SK-N-SH (cell line): Measurements from ENCODE around the gene AK6.

Experiments used
- EZH2phosphoT487 ChIP-seq: fragments of 200-600 bp; sonication (generic); IDR thresholded peaks from 2 replicates; pipeline ENCODE4 v1.6.1; 2017; ENCODE audit warnings: low read depth, mixed run types, mild to moderate bottlenecking, antibody characterized with exemption, moderate library complexity, borderline replicate concordance
- GABPA ChIP-seq: IDR thresholded peaks from 2 replicates; pipeline ENCODE4 v1.4.0; 2012; ENCODE audit warnings: low read depth, mild to moderate bottlenecking
- NFIC ChIP-seq: IDR thresholded peaks from 2 replicates; pipeline ENCODE4 v1.4.0; 2012; ENCODE audit warnings: borderline replicate concordance
- POLR2AphosphoS5 ChIP-seq: IDR thresholded peaks from 2 replicates; pipeline ENCODE4 v1.6.1; 2012; ENCODE audit warnings: low read depth, low read length
- RXRA ChIP-seq: IDR thresholded peaks from 2 replicates; pipeline ENCODE4 v1.4.0; 2012; ENCODE audit warnings: low read depth, mild to moderate bottlenecking, borderline replicate concordance
- SIN3A ChIP-seq: IDR thresholded peaks from 2 replicates; pipeline ENCODE4 v1.6.1; 2012; ENCODE audit warnings: low read depth, mild to moderate bottlenecking, low read length, moderate library complexity, borderline replicate concordance
- TAF1 ChIP-seq: IDR thresholded peaks from 2 replicates; pipeline ENCODE4 v1.6.1; 2012; ENCODE audit warnings: low read depth, mild to moderate bottlenecking, low read length, moderate library complexity, borderline replicate concordance
- TF ChIP-seq, protein P1 (sequence below): fragments of 200-600 bp; sonication (generic); IDR thresholded peaks from 2 replicates; pipeline ENCODE4 v1.6.1; 2017; ENCODE audit warnings: antibody characterized with exemption, mild to moderate bottlenecking, moderate library complexity
- TF ChIP-seq, protein P2 (sequence below): fragments of 150-350 bp; IDR thresholded peaks from 2 replicates; pipeline ENCODE4 v1.6.1; 2017; ENCODE audit warnings: antibody characterized with exemption, low read length, low read depth, borderline replicate concordance
- TF ChIP-seq, protein P3 (sequence below): IDR thresholded peaks from 2 replicates; pipeline ENCODE4 v1.6.1; 2012; ENCODE audit warnings: mild to moderate bottlenecking, low read depth, low read length, moderate library complexity
- TF ChIP-seq, protein P4 (sequence below): IDR thresholded peaks from 2 replicates; pipeline ENCODE4 v1.4.0; 2012; ENCODE audit warnings: low read depth, borderline replicate concordance

DNA sequence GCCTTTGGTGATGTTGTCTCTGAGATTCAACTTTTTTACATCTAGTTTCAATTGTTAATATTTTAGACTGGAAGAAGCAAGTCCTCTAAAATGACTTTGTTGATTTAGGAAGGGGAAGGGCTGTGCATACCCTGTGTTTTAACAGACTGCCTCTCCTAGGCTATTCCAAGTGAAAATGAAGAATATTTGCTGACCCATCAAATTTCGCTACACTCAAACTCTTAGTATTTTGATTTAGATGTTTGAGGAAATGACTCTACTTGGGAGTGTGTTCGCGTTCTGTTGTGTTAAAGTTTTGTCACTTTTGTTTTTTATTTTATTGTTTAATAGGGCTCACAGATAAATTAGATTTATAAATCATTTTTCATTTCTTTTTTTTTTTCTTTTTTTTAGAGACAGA, 49.2 kb upstream of the AK6 start:
- TF ChIP-seq TAF1 (no peak), SIN3A (no peak), NFIC (no peak), POLR2AphosphoS5 (no peak), EZH2phosphoT487 (no peak), RXRA (no peak), GABPA (no peak)
- TF ChIP-seq, protein P1, sequence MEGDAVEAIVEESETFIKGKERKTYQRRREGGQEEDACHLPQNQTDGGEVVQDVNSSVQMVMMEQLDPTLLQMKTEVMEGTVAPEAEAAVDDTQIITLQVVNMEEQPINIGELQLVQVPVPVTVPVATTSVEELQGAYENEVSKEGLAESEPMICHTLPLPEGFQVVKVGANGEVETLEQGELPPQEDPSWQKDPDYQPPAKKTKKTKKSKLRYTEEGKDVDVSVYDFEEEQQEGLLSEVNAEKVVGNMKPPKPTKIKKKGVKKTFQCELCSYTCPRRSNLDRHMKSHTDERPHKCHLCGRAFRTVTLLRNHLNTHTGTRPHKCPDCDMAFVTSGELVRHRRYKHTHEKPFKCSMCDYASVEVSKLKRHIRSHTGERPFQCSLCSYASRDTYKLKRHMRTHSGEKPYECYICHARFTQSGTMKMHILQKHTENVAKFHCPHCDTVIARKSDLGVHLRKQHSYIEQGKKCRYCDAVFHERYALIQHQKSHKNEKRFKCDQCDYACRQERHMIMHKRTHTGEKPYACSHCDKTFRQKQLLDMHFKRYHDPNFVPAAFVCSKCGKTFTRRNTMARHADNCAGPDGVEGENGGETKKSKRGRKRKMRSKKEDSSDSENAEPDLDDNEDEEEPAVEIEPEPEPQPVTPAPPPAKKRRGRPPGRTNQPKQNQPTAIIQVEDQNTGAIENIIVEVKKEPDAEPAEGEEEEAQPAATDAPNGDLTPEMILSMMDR: no peak
- TF ChIP-seq, protein P2, sequence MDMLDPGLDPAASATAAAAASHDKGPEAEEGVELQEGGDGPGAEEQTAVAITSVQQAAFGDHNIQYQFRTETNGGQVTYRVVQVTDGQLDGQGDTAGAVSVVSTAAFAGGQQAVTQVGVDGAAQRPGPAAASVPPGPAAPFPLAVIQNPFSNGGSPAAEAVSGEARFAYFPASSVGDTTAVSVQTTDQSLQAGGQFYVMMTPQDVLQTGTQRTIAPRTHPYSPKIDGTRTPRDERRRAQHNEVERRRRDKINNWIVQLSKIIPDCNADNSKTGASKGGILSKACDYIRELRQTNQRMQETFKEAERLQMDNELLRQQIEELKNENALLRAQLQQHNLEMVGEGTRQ: no peak
- TF ChIP-seq, protein P3, sequence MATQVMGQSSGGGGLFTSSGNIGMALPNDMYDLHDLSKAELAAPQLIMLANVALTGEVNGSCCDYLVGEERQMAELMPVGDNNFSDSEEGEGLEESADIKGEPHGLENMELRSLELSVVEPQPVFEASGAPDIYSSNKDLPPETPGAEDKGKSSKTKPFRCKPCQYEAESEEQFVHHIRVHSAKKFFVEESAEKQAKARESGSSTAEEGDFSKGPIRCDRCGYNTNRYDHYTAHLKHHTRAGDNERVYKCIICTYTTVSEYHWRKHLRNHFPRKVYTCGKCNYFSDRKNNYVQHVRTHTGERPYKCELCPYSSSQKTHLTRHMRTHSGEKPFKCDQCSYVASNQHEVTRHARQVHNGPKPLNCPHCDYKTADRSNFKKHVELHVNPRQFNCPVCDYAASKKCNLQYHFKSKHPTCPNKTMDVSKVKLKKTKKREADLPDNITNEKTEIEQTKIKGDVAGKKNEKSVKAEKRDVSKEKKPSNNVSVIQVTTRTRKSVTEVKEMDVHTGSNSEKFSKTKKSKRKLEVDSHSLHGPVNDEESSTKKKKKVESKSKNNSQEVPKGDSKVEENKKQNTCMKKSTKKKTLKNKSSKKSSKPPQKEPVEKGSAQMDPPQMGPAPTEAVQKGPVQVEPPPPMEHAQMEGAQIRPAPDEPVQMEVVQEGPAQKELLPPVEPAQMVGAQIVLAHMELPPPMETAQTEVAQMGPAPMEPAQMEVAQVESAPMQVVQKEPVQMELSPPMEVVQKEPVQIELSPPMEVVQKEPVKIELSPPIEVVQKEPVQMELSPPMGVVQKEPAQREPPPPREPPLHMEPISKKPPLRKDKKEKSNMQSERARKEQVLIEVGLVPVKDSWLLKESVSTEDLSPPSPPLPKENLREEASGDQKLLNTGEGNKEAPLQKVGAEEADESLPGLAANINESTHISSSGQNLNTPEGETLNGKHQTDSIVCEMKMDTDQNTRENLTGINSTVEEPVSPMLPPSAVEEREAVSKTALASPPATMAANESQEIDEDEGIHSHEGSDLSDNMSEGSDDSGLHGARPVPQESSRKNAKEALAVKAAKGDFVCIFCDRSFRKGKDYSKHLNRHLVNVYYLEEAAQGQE: no peak
- TF ChIP-seq, protein P4, sequence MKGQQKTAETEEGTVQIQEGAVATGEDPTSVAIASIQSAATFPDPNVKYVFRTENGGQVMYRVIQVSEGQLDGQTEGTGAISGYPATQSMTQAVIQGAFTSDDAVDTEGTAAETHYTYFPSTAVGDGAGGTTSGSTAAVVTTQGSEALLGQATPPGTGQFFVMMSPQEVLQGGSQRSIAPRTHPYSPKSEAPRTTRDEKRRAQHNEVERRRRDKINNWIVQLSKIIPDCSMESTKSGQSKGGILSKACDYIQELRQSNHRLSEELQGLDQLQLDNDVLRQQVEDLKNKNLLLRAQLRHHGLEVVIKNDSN: no peak
